Measurements from ENCODE around the gene DTX3. TPM values are rescaled to one million over a fixed set of nuclear protein-coding genes. Genes with fewer than 3 reads are reported as not detected.
A peak's percentile ranks its signal among the peaks of the same experiment; 100 is the strongest.

Gene DTX3
- total and polyA plus RNA-seq, 2 of the 13 experiments (the other 11 are each of a cell fraction or from before 2014, with no cell fraction given): 9.0 to 27.2 TPM

- TF ChIP-seq MTERF4 (CRISPR knock-in tag; IDR thresholded peaks at IDR 0.05) (no peak; the same call in 1 of the 2 replicates), ZBTB21 (CRISPR knock-in tag; IDR thresholded peaks at IDR 0.05) (no peak), ZNF510 (CRISPR knock-in tag; IDR thresholded peaks at IDR 0.05; ENCODE audit: low read depth) (no peak), TFDP2 (CRISPR knock-in tag; IDR thresholded peaks at IDR 0.05) (peak; percentile 52; the same call in 1 of the 2 replicates), SOX5 (CRISPR knock-in tag; IDR thresholded peaks at IDR 0.05; ENCODE audit: borderline replicate concordance) (no peak), ZNF260 (CRISPR knock-in tag; IDR thresholded peaks at IDR 0.05; ENCODE audit: borderline replicate concordance, low read depth) (no peak), ZIK1 (CRISPR knock-in tag; IDR thresholded peaks at IDR 0.05; ENCODE audit: borderline replicate concordance, low read depth) (no peak), ZMYM4 (CRISPR knock-in tag; IDR thresholded peaks at IDR 0.05) (peak; percentile 23; the same call in 1 of the 2 replicates), EED (CRISPR knock-in tag; IDR thresholded peaks at IDR 0.05) (no peak), ZNF782 (CRISPR knock-in tag; IDR thresholded peaks at IDR 0.05; ENCODE audit: borderline replicate concordance) (no peak; the same call in 1 of the 2 replicates), FOXO1 (CRISPR knock-in tag; IDR thresholded peaks at IDR 0.05) (no peak)
- TF ChIP-seq, protein P1, sequence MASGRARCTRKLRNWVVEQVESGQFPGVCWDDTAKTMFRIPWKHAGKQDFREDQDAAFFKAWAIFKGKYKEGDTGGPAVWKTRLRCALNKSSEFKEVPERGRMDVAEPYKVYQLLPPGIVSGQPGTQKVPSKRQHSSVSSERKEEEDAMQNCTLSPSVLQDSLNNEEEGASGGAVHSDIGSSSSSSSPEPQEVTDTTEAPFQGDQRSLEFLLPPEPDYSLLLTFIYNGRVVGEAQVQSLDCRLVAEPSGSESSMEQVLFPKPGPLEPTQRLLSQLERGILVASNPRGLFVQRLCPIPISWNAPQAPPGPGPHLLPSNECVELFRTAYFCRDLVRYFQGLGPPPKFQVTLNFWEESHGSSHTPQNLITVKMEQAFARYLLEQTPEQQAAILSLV (CRISPR knock-in tag; IDR thresholded peaks at IDR 0.05; ENCODE audit: borderline replicate concordance): no peak
- TF ChIP-seq, protein P2, sequence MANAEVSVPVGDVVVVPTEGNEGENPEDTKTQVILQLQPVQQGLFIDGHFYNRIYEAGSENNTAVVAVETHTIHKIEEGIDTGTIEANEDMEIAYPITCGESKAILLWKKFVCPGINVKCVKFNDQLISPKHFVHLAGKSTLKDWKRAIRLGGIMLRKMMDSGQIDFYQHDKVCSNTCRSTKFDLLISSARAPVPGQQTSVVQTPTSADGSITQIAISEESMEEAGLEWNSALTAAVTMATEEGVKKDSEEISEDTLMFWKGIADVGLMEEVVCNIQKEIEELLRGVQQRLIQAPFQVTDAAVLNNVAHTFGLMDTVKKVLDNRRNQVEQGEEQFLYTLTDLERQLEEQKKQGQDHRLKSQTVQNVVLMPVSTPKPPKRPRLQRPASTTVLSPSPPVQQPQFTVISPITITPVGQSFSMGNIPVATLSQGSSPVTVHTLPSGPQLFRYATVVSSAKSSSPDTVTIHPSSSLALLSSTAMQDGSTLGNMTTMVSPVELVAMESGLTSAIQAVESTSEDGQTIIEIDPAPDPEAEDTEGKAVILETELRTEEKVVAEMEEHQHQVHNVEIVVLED (CRISPR knock-in tag; IDR thresholded peaks at IDR 0.05; ENCODE audit: borderline replicate concordance): no peak
- TF ChIP-seq, protein P3, sequence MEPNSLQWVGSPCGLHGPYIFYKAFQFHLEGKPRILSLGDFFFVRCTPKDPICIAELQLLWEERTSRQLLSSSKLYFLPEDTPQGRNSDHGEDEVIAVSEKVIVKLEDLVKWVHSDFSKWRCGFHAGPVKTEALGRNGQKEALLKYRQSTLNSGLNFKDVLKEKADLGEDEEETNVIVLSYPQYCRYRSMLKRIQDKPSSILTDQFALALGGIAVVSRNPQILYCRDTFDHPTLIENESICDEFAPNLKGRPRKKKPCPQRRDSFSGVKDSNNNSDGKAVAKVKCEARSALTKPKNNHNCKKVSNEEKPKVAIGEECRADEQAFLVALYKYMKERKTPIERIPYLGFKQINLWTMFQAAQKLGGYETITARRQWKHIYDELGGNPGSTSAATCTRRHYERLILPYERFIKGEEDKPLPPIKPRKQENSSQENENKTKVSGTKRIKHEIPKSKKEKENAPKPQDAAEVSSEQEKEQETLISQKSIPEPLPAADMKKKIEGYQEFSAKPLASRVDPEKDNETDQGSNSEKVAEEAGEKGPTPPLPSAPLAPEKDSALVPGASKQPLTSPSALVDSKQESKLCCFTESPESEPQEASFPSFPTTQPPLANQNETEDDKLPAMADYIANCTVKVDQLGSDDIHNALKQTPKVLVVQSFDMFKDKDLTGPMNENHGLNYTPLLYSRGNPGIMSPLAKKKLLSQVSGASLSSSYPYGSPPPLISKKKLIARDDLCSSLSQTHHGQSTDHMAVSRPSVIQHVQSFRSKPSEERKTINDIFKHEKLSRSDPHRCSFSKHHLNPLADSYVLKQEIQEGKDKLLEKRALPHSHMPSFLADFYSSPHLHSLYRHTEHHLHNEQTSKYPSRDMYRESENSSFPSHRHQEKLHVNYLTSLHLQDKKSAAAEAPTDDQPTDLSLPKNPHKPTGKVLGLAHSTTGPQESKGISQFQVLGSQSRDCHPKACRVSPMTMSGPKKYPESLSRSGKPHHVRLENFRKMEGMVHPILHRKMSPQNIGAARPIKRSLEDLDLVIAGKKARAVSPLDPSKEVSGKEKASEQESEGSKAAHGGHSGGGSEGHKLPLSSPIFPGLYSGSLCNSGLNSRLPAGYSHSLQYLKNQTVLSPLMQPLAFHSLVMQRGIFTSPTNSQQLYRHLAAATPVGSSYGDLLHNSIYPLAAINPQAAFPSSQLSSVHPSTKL (CRISPR knock-in tag; IDR thresholded peaks at IDR 0.05): no peak; the same call in 1 of the 2 replicates
Measured at GRCh38 chr12:57619434-57620244, 15.0 kb downstream of the DTX3 start (continued).

Measured in HepG2 (cell line).